Esophagus squamous epithelium (tissue), 4 donors: ENCODE results near the gene CA9.
"Not testable (repeated sequence)": the region's sequence is repeated elsewhere in the genome, so short reads cannot be mapped to it uniquely, and the experiment has no call there.

Experiments used
- CTCF ChIP-seq, 6 experiments: fragments of 450-650 bp in 4 of 6; fragments of 200-600 bp in 2 of 6; sonication (generic) in 2 of 6; IDR thresholded peaks; one replicate each; pipeline ENCODE4 v1.5.1; 2016 to 2019; ENCODE audit warnings: antibody characterized with exemption in 6 of 6, mild to moderate bottlenecking in 4 of 6, moderate library complexity in 4 of 6
- POLR2A ChIP-seq, 4 donors: fragments of 450-650 bp; IDR thresholded peaks; one replicate each; pipeline ENCODE4 v1.6.1; 2017; ENCODE audit warnings: antibody characterized with exemption in 4 of 4, mild to moderate bottlenecking in 4 of 4, moderate library complexity in 3 of 4

GRCh38 chr9:35639225-35639624, 34.5 kb upstream of the CA9 start:
- not testable (repeated sequence) for TF ChIP-seq CTCF, POLR2A (IDR thresholded peaks at IDR 0.05)
